ENCODE measurements around the gene SRPX. TPM values are rescaled to one million over a fixed set of nuclear protein-coding genes. Genes with fewer than 3 reads are reported as not detected.

The SRPX gene
- total RNA-seq, 1 donor from 2014 or later = 139 TPM

DNA sequence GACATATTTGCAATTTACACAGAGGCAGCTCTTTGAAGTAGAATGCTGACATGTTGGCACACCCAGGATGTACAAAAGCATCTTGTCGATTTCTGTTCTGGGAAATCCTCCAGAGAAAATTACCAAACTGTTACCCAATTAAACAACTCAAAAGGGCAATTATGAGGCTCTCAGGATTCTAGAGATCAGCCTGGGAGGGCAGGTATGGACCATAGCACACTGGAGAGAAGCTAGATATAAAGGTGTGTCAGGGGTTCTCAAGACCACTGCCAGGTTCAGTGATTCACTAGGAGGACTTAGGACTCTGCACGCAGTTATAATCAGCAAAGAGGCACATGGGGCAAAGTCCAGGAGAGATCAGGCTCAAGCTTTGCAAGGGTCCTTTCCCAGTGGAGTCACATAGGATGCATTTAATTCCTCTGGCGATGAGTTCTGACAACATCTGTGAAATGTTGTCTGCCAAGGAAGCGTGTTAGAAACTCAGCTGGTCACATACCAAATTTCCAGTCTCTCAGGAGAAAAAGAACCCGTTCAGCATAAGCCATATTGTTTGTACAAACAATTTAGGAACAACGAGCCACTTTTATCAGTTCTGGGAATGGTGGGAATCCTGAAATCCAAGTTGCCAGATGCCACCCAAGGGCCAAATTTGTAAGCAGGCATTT lies 113.5 kb downstream of the SRPX start:
- no peak for DNase-seq (ENCODE audit: low spot score in 2 of 2)
- TF ChIP-seq, protein P1, sequence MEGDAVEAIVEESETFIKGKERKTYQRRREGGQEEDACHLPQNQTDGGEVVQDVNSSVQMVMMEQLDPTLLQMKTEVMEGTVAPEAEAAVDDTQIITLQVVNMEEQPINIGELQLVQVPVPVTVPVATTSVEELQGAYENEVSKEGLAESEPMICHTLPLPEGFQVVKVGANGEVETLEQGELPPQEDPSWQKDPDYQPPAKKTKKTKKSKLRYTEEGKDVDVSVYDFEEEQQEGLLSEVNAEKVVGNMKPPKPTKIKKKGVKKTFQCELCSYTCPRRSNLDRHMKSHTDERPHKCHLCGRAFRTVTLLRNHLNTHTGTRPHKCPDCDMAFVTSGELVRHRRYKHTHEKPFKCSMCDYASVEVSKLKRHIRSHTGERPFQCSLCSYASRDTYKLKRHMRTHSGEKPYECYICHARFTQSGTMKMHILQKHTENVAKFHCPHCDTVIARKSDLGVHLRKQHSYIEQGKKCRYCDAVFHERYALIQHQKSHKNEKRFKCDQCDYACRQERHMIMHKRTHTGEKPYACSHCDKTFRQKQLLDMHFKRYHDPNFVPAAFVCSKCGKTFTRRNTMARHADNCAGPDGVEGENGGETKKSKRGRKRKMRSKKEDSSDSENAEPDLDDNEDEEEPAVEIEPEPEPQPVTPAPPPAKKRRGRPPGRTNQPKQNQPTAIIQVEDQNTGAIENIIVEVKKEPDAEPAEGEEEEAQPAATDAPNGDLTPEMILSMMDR (IDR thresholded peaks at IDR 0.05) = no peak
- Histone ChIP-seq H3K9me3 (no peaks in the 10 kb centered on the region), H3K36me3 (no peaks in the 10 kb centered on the region), H3K27me3 (no peaks in the 10 kb centered on the region), H3K4me1 (no peaks in the 10 kb centered on the region), H3K27ac (no peak overlapping the region), H3K4me3 (no peak overlapping the region)
- intact Hi-C loops (cut with DNase I) = no loop called here

DNA sequence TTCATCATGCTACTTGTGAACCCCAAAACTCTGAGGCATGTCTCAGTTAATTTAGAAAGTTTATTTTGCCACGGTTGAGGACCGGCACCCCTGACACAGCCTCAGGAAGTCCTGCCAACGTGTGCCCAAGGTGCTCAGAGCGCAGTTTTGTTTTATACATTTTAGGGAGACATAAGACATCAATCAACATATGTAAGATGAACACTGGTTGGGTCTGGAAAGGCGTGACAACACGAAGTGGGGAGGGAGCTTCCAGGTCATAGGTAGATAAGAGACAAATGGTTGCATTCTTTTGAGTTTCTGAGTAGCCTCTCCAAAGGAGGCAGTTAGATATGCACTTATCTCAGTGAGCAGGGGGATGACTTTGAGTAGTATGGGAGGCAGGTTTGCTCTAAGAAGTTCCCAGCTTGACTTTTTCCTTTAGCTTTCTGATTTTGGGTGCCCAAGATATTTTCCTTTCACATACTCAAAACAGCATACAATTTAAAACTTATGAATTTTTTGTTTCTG lies 115.4 kb downstream of the SRPX start:
- H3K4me3 ChIP-seq = no peak overlapping the region
- no peaks in the 10 kb centered on the region for H3K9me3 ChIP-seq
- intact Hi-C loops (cut with DNase I) = no loop called here
- no peak for DNase-seq (ENCODE audit: low spot score in 2 of 2)
- H3K27ac ChIP-seq = no peak overlapping the region
- TF ChIP-seq, protein P1 (IDR thresholded peaks at IDR 0.05) = no peak
- no peaks in the 10 kb centered on the region for H3K27me3 ChIP-seq
- no peaks in the 10 kb centered on the region for H3K4me1 ChIP-seq
- no peaks in the 10 kb centered on the region for H3K36me3 ChIP-seq

DNA sequence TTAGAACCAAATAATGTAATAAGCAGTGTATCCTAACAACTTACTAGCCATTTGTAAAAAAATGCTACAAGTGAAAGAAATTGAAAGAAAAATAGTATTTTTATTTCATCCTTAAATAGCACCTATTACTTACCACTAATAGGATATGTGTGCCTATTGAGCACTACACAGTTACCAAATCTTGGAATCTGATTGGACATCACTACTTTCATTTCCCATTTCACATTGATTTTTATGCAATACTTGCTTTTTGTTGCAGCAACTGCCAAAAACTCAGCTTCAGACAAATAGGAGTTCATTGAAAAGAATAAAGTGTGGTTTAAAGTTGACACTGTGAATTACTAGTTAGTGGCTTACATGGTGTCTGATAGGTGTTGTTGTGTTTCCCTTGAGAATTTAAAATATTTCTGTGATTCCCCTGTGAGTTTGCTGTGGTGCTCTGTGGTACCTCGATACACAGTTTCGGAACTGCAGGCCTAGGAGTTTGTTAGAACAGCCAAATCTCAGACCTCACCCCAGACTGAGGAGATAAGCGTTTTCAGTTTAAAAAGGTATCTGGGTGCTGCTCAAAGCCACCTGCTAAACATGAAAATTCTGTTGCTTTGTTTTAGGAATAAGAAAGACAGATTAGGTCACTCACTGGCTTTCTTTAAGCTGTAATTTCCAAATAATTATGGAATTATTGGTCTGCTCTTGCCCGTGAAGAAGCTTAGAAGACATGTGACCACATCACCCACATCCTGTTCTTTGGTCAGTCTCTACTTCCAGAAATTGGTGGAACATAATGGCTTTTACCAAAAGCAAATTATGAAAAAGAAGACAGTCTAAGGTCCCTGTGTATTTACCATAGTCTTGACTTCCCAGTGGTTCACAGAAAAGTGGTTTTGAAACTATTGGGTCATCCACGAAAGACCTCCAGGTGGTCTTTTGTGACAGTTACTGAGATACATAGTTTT lies 116.5 kb downstream of the SRPX start:
- Histone ChIP-seq H3K9me3 (no peaks in the 10 kb centered on the region), H3K4me3 (no peak overlapping the region), H3K36me3 (no peaks in the 10 kb centered on the region), H3K27ac (no peak overlapping the region), H3K27me3 (no peaks in the 10 kb centered on the region), H3K4me1 (no peaks in the 10 kb centered on the region)
- intact Hi-C loops (cut with DNase I) = no loop called here
- TF ChIP-seq, protein P1 (IDR thresholded peaks at IDR 0.05) = no peak
- DNase-seq (ENCODE audit: low spot score in 2 of 2) = no peak

DNA sequence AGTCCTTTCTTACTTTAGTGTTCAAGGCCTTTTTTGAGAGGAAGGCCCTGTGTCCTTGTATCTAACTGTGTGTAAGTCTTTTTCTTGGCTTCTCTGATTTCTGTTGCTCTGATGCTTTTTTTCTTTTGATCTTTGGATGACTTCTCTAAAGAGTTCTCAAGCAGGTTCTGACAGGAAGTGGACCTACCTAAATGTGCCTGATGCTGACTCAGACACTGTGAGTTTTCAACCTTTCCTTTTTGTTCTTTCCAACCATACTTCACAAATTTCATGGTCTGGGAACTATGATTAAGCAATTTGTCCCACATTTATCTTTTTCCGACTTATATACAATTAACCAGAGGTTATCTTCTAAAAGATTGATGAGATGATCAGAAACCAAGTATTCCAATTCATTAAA lies 117.8 kb downstream of the SRPX start:
- DNase-seq (ENCODE audit: low spot score in 2 of 2) = no peak
- no peaks in the 10 kb centered on the region for H3K36me3 ChIP-seq
- H3K4me1 ChIP-seq = no peaks in the 10 kb centered on the region
- no peaks in the 10 kb centered on the region for H3K9me3 ChIP-seq
- intact Hi-C loops (cut with DNase I) = no loop called here
- no peak overlapping the region for H3K4me3 ChIP-seq
- TF ChIP-seq, protein P1 (IDR thresholded peaks at IDR 0.05) = no peak
- no peak overlapping the region for H3K27ac ChIP-seq
- H3K27me3 ChIP-seq = no peaks in the 10 kb centered on the region

DNA sequence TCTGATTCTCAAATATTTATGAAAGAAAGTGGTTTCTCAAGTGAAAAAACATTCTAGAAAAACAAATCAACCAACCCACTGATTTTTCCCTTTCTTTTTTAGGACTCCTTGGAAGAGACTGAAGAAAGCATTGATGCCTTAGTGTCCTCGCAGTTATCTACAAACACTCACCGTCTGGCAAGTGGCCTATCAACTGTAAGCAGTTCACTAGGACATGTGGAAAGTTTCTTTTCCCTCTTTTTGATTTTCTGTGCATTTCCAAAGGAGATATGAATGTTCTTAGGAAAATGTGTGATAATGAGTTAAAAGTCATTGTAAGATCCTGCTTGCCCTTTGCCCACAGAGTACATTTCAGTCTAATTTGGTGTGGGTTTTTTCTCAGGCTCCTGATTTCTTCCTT lies 118.4 kb downstream of the SRPX start:
- TF ChIP-seq, protein P1 (IDR thresholded peaks at IDR 0.05) = no peak
- no peak for DNase-seq (ENCODE audit: low spot score in 2 of 2)
- Histone ChIP-seq H3K27me3 (no peaks in the 10 kb centered on the region), H3K4me3 (no peak overlapping the region), H3K9me3 (no peaks in the 10 kb centered on the region), H3K27ac (no peak overlapping the region), H3K36me3 (no peaks in the 10 kb centered on the region), H3K4me1 (no peaks in the 10 kb centered on the region)
- intact Hi-C loops (cut with DNase I) = no loop called here

Measured in ascending aorta (tissue), 2 donors.